GM23248 (cell line): ENCODE data around the gene MAP4K1.

Experiments
- EZH2 ChIP-seq: fragments of 200-600 bp; sonication (generic); IDR thresholded peaks from 2 replicates; pipeline ENCODE4 v1.6.1; 2018; ENCODE audit warnings: antibody characterized with exemption, mild to moderate bottlenecking; ENCODE audit not compliant: insufficient read depth, poor library complexity, severe bottlenecking
- EZH2phosphoT487 ChIP-seq: fragments of 200-600 bp; sonication (generic); IDR thresholded peaks from 2 replicates; pipeline ENCODE4 v1.6.1; 2018; ENCODE audit warnings: antibody characterized with exemption, moderate library complexity, mild to moderate bottlenecking, low read depth; ENCODE audit not compliant: insufficient read depth

- TF ChIP-seq EZH2phosphoT487 (no peak), EZH2 (no peak)
Measured at GRCh38 chr19:38571682-38572081, 46.1 kb downstream of the MAP4K1 start.
